Psoas muscle (tissue), 8 donors: Measurements from ENCODE around the gene KSR1. TPM values are rescaled to one million over a fixed set of nuclear protein-coding genes. Genes with fewer than 3 reads are reported as not detected.

ENCODE experiments used
- ATAC-seq, 4 donors: fragments of 200-7000 bp; cut with Tn5 transposase; one replicate each; pipeline ENCODE4 v1.9.1; 2020; ENCODE audit warnings: moderate library complexity in 3 of 4, mild to moderate bottlenecking in 2 of 4
- DNase-seq, 2 donors: peaks; one replicate each; pipeline ENCODE4 v3.0.0-alpha.2; 2020
- H3K27ac ChIP-seq: fragments of 200-600 bp; one replicate; pipeline ENCODE4 v1.8.0; 2022
- H3K27me3 ChIP-seq, 3 donors: fragments of 200-600 bp in 1 of 3; one replicate each; pipeline versions ENCODE4 v1.6.1 to v1.8.0; 2013 to 2022; ENCODE audit warnings: low read length in 2 of 3, mild to moderate bottlenecking in 2 of 3, moderate library complexity in 1 of 3; ENCODE audit not compliant: insufficient read depth in 3 of 3
- H3K36me3 ChIP-seq, 2 donors: fragments of 200-600 bp in 1 of 2; one replicate each; pipeline versions ENCODE4 v1.6.1 to v1.8.0; 2013 to 2022; ENCODE audit warnings: low read depth in 1 of 2, mild to moderate bottlenecking in 1 of 2, moderate library complexity in 1 of 2; ENCODE audit not compliant: insufficient read depth in 1 of 2
- H3K4me1 ChIP-seq: fragments of 200-600 bp; one replicate; pipeline ENCODE4 v1.8.0; 2022
- H3K4me3 ChIP-seq: fragments of 200-600 bp; one replicate; pipeline ENCODE4 v1.8.0; 2022; ENCODE audit warnings: mild to moderate bottlenecking
- H3K9me3 ChIP-seq: fragments of 200-600 bp; one replicate; pipeline ENCODE4 v1.8.0; 2022
- WGBS, 3 donors: extraction: QIAGEN DNeasy Blood & Tissue Kit; methylation state at CpG; one replicate each; pipeline versions ENCODE4 v1.1.6 to v1.1.7; 2013; 5-methylcytosine and 5-hydroxymethylcytosine counted together
- intact Hi-C, 2 donors: fragments of 100-400 bp; cut with DNase I; formaldehyde crosslinking; loops; one replicate each; pipeline versions ENCODE4 v1.11.0 to v1.14.2; 2022
- polyA plus RNA-seq, 3 donors: library from polyadenylated mRNA; stranded (reverse); fragments of 200-250 nt; gene quantifications; one replicate each; pipeline ENCODE4 v1.2.3, GENCODE V29; 2013
- total RNA-seq, 4 donors: library from RNA; stranded (reverse); fragmentation: NEBNext Ultra II Directional in 2 of 4; extraction: Animal tissue kit (Norgen Biotek cat#: 25700) in 2 of 4; gene quantifications; one replicate each; pipeline versions ENCODE4 v1.2.1 to v1.2.4, GENCODE V29; 2021 to 2023
- TF ChIP-seq, protein P1 (sequence below): fragments of 200-600 bp; IDR thresholded peaks from one replicate; pipeline ENCODE4 v1.8.0; 2022; ENCODE audit warnings: antibody characterized with exemption
- donor health status: healthy with polysubstance abuse.
- donor health status: DM: no; HTN: no; CAD: no; lungs with moderate emphysema.
- donor health status: Bipolar disorder and iron deficiency.
- donor health status: healthy.
- donor health status: DM: yes; HTN: yes; CAD: no.
- donor health status: DM: no; HTN: no; CAD: no.
- donor health status: DM: no; HTN: no; CAD: no.
- donor health status: DM: yes; HTN: yes; CAD: no.

Gene KSR1
- total and polyA plus RNA-seq, 7 donors: 7.8 to 93.0 (median 46.5) TPM

- no peaks in the 10 kb centered on the region for H3K36me3 ChIP-seq
- H3K27ac ChIP-seq: no peak overlapping the region
- no peaks in the 10 kb centered on the region for H3K9me3 ChIP-seq
- no peak for ATAC-seq
- H3K4me1 ChIP-seq: no peaks in the 10 kb centered on the region
- intact Hi-C loops: no loop called here
- H3K27me3 ChIP-seq: no peaks in the 10 kb centered on the region
- no peak for DNase-seq
- TF ChIP-seq, protein P1, sequence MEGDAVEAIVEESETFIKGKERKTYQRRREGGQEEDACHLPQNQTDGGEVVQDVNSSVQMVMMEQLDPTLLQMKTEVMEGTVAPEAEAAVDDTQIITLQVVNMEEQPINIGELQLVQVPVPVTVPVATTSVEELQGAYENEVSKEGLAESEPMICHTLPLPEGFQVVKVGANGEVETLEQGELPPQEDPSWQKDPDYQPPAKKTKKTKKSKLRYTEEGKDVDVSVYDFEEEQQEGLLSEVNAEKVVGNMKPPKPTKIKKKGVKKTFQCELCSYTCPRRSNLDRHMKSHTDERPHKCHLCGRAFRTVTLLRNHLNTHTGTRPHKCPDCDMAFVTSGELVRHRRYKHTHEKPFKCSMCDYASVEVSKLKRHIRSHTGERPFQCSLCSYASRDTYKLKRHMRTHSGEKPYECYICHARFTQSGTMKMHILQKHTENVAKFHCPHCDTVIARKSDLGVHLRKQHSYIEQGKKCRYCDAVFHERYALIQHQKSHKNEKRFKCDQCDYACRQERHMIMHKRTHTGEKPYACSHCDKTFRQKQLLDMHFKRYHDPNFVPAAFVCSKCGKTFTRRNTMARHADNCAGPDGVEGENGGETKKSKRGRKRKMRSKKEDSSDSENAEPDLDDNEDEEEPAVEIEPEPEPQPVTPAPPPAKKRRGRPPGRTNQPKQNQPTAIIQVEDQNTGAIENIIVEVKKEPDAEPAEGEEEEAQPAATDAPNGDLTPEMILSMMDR: no peak
- H3K4me3 ChIP-seq: no peak overlapping the region
- WGBS, 3 donors: 80 to 84% (median 81%) methylated on average over 6 of the region's 6 CpGs
These were observed 17.0 kb downstream of the KSR1 start for GRCh38 chr17:27473190-27473747.

- Histone ChIP-seq H3K9me3 (no peaks in the 10 kb centered on the region), H3K27ac (no peak overlapping the region), H3K27me3 (no peaks in the 10 kb centered on the region), H3K4me1 (no peaks in the 10 kb centered on the region), H3K36me3 (no peaks in the 10 kb centered on the region), H3K4me3 (no peak overlapping the region)
- DNase-seq: no peak
- intact Hi-C loops: no loop called here
- TF ChIP-seq, protein P1: no peak
- WGBS, 3 donors: 53 to 58% (median 53%) methylated on average over 8 of the region's 8 CpGs
- no peak for ATAC-seq
These were observed 17.7 kb downstream of the KSR1 start for GRCh38 chr17:27473748-27474609.

DNA sequence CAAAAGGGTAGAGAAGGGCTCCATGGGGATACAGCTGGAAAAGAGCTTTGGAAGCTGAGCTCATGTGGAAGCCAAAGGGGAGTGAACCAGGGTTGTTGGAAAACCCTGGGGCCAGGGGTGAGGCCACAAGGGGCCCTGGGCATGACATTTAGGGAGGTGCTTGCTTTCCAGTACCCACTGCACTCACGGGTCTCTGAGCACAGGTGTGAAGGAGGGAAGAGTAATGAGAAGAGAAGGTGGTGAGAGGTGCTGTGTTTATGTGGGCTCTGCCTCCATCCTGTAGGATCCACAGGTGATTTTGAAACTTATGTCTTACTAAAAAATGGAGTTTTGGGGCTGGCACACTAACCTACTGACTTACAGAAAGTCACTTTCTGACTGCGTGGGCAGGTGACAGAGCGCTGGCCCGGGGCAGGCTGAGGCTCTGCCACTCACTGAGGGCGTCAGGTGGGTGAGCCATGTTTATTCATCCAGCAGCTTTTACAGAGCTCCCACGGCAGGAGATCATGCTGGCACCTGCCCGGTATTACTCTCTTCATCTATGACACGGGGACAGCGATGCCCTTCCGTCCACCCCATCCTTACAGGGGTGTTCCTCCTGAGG, 18.9 kb downstream of the KSR1 start:
- ATAC-seq: no peak
- H3K27ac ChIP-seq: no peak overlapping the region
- intact Hi-C loops: no loop called here
- no peak for DNase-seq
- no peaks in the 10 kb centered on the region for H3K4me1 ChIP-seq
- no peaks in the 10 kb centered on the region for H3K36me3 ChIP-seq
- no peaks in the 10 kb centered on the region for H3K9me3 ChIP-seq
- TF ChIP-seq, protein P1: no peak
- H3K27me3 ChIP-seq: no peaks in the 10 kb centered on the region
- H3K4me3 ChIP-seq: no peak overlapping the region
- WGBS, 3 donors: 86 to 88% (median 88%) methylated on average over 10 of the region's 10 CpGs

- Histone ChIP-seq H3K27ac (no peak overlapping the region), H3K4me1 (no peaks in the 10 kb centered on the region), H3K9me3 (no peaks in the 10 kb centered on the region), H3K4me3 (no peak overlapping the region), H3K36me3 (no peaks in the 10 kb centered on the region), H3K27me3 (no peaks in the 10 kb centered on the region)
- WGBS, 3 donors: 79 to 86% (median 83%) methylated on average over 14 of the region's 14 CpGs
- ATAC-seq (no peak), DNase-seq (no peak)
- intact Hi-C loops: no loop called here
- TF ChIP-seq, protein P1: no peak
These were observed 20.0 kb downstream of the KSR1 start for GRCh38 chr17:27475981-27476895.
